Loucy (cell line): ENCODE results near the gene SLC2A1.

Experiments used
- EZH2phosphoT487 ChIP-seq: fragments of 200-600 bp; IDR thresholded peaks from 2 replicates; pipeline ENCODE4 v1.6.1; 2018; ENCODE audit warnings: antibody characterized with exemption, mild to moderate bottlenecking, moderate library complexity, borderline replicate concordance
- TF ChIP-seq, protein P1 (sequence below): fragments of 200-600 bp; sonication (generic); conservative IDR thresholded peaks from 2 replicates; pipeline ENCODE4 v1.5.1; 2014; ENCODE audit warnings: mild to moderate bottlenecking, antibody characterized with exemption, low read length

DNA sequence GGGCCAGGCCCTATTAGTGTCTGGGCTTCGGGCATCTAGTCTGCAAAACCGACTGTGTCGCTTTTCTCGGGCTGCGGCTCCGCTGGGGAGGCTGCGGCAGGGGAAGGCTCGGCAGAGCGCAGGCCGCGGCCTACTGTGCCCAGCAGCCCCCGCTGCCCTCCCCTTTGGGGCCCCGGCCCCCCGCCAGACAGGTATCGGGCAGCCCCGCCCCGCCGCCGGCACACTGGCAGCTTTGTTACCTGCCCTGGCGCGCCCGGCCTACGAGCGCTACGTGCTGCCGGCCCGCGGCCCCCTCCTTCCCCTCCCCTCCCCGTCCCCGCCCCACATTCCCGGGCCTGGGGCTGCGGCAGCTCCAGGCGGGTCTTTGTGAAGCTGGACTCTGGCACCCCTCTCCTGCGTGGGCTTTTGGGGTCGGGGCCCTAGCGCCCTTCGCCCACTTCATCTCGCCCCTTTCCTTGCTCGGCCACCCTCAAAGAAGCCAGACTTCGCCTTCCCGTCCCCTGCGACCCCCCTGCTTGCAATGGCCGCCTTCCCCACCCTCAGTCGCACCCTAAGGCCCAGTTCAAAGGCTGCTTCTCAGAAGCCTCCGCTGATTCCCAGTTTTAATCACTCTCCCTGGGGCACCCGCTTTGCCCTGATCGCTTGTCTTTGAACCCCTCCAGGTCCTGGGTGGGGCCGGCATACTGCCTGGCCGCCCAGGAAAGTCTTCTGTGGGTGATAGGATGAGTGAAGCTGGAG is 48.9 kb upstream of the SLC2A1 start:
- TF ChIP-seq EZH2phosphoT487 = no peak
- TF ChIP-seq, protein P1, sequence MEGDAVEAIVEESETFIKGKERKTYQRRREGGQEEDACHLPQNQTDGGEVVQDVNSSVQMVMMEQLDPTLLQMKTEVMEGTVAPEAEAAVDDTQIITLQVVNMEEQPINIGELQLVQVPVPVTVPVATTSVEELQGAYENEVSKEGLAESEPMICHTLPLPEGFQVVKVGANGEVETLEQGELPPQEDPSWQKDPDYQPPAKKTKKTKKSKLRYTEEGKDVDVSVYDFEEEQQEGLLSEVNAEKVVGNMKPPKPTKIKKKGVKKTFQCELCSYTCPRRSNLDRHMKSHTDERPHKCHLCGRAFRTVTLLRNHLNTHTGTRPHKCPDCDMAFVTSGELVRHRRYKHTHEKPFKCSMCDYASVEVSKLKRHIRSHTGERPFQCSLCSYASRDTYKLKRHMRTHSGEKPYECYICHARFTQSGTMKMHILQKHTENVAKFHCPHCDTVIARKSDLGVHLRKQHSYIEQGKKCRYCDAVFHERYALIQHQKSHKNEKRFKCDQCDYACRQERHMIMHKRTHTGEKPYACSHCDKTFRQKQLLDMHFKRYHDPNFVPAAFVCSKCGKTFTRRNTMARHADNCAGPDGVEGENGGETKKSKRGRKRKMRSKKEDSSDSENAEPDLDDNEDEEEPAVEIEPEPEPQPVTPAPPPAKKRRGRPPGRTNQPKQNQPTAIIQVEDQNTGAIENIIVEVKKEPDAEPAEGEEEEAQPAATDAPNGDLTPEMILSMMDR = no peak
